NCI-H187 (cell line): ENCODE results near the gene STYK1.
A peak's percentile ranks its signal among the peaks of the same experiment; 100 is the strongest.

ENCODE experiments used
- DNase-seq, 2 experiments: peaks; one replicate each; lab custom pipeline; 2025; lab: John Stamatoyannopoulos, UW

The STYK1 gene

GRCh38 chr12:10673659-10674384 lies at the start of gene STYK1:
TSS of gene STYK1 (minus strand) at chr12:10674052. CDS start at chr12:10634618, 39,434 bp downstream.
- peak; percentile 59 to 67 for DNase-seq

- no peak for DNase-seq
Observed at GRCh38 chr12:10722905-10723746, 49.3 kb upstream of the STYK1 start, which contains the start of gene YBX3. TSS of gene YBX3 (minus strand) at chr12:10723323. CDS start at chr12:10723111, 212 bp downstream.

GRCh38 chr12:10722502-10722904 lies 48.7 kb upstream of the STYK1 start:
- no peak for DNase-seq

GRCh38 chr12:10721651-10722501 lies 48.0 kb upstream of the STYK1 start:
- DNase-seq = no peak

- no peak for DNase-seq
Observed at GRCh38 chr12:10720974-10721650, 47.3 kb upstream of the STYK1 start.

GRCh38 chr12:10719482-10719881 lies 45.6 kb upstream of the STYK1 start:
- no peak for DNase-seq

- no peak for DNase-seq
Observed at GRCh38 chr12:10718279-10718821, 44.5 kb upstream of the STYK1 start.

- DNase-seq = no peak
Observed at GRCh38 chr12:10717410-10717809, 43.6 kb upstream of the STYK1 start.

GRCh38 chr12:10716704-10717315 lies 43.0 kb upstream of the STYK1 start:
- no peak for DNase-seq

- no peak for DNase-seq
Observed at GRCh38 chr12:10716277-10716676, 42.4 kb upstream of the STYK1 start.

- no peak for DNase-seq
Observed at GRCh38 chr12:10715491-10715890, 41.6 kb upstream of the STYK1 start.

- DNase-seq = no peak
Observed at GRCh38 chr12:10709808-10710207, 36.0 kb upstream of the STYK1 start.

GRCh38 chr12:10708862-10709261 lies 35.0 kb upstream of the STYK1 start:
- no peak for DNase-seq

GRCh38 chr12:10705655-10706054 lies 31.8 kb upstream of the STYK1 start:
- DNase-seq = no peak

GRCh38 chr12:10701843-10702242 lies 28.0 kb upstream of the STYK1 start:
- peak in 1 of 2 experiments; percentile 6 for DNase-seq

- no peak for DNase-seq
Observed at GRCh38 chr12:10701131-10701681, 27.4 kb upstream of the STYK1 start.

- DNase-seq = no peak
Observed at GRCh38 chr12:10700581-10700980, 26.7 kb upstream of the STYK1 start.

GRCh38 chr12:10697862-10698261 lies 24.0 kb upstream of the STYK1 start:
- DNase-seq = no peak

- DNase-seq = no peak
Observed at GRCh38 chr12:10697156-10697555, 23.3 kb upstream of the STYK1 start.

- no peak for DNase-seq
Observed at GRCh38 chr12:10690906-10691305, 17.1 kb upstream of the STYK1 start.

GRCh38 chr12:10689146-10689545 lies 15.3 kb upstream of the STYK1 start:
- DNase-seq = no peak
